Kidney (tissue), 14 donors: ENCODE measurements around the gene RAB11FIP3. TPM values are rescaled to one million over a fixed set of nuclear protein-coding genes. Genes with fewer than 3 reads are reported as not detected.

Source experiments
- DNase-seq, 5 donors: peaks; one replicate each; pipeline ENCODE4 v3.0.0-alpha.2; 2013 to 2020
- FAIRE-seq: peaks from 2 replicates; lab custom pipeline; 2012; peaks lifted over from hg19 to GRCh38; lab: Jason Lieb, UNC
- H3K27ac ChIP-seq, 2 donors: one replicate each; pipeline ENCODE4 v1.7.0; 2013; ENCODE audit warnings: low read depth in 2 of 2, low read length in 2 of 2, inconsistent platforms in 1 of 2
- H3K27me3 ChIP-seq: one replicate; pipeline ENCODE4 v1.7.1; 2013; ENCODE audit warnings: low read length, inconsistent platforms; ENCODE audit not compliant: control insufficient read depth, insufficient read depth
- H3K36me3 ChIP-seq, 3 donors: one replicate each; pipeline versions ENCODE4 v1.7.0 to v1.7.1; 2013; ENCODE audit warnings: low read length in 3 of 3, control low read depth in 1 of 3, inconsistent platforms in 1 of 3; ENCODE audit not compliant: insufficient read depth in 3 of 3, control insufficient read depth in 2 of 3
- H3K4me1 ChIP-seq, 3 donors: one replicate each; pipeline versions ENCODE4 v1.7.0 to v1.7.1; 2013; ENCODE audit warnings: low read length in 3 of 3, inconsistent platforms in 1 of 3, low read depth in 1 of 3; ENCODE audit not compliant: control insufficient read depth in 2 of 3, insufficient read depth in 2 of 3
- H3K4me3 ChIP-seq, 3 donors: one replicate each; pipeline versions ENCODE4 v1.7.0 to v1.8.1; 2013; ENCODE audit warnings: low read length in 3 of 3, control low read depth in 1 of 3, inconsistent platforms in 1 of 3
- H3K9ac ChIP-seq, 3 donors: one replicate each; pipeline versions ENCODE4 v1.7.0 to v1.7.1; 2013; ENCODE audit warnings: low read length in 3 of 3, control low read depth in 1 of 3, inconsistent platforms in 1 of 3
- H3K9me3 ChIP-seq, 3 donors: one replicate each; pipeline versions ENCODE4 v1.7.0 to v1.7.1; 2013; ENCODE audit warnings: low read length in 3 of 3, control low read depth in 1 of 3, inconsistent platforms in 1 of 3; ENCODE audit not compliant: control insufficient read depth in 2 of 3, insufficient read depth in 1 of 3
- intact Hi-C: fragments of 100-400 bp; cut with DNase I; formaldehyde crosslinking; loops from one replicate; pipeline ENCODE4 v1.11.1; 2022
- polyA plus RNA-seq: library from polyadenylated mRNA; stranded (reverse); fragments of 350-450 nt; fragmentation: Illumina TruSeq; extraction: RNeasy Lipid Tissue Mini Kit (QIAGEN cat#74804); gene quantifications from one replicate; pipeline ENCODE4 v1.2.3, GENCODE V29; 2014; ENCODE audit warnings: low read depth, low replicate concordance; ENCODE audit not compliant: insufficient read depth
- total RNA-seq: library from RNA; stranded (reverse); fragmentation: NEBNext Ultra II Directional; extraction: Animal tissue kit (Norgen Biotek cat#: 25700); gene quantifications from one replicate; pipeline ENCODE4 v1.2.1, GENCODE V29; 2021
- TF ChIP-seq, protein P1 (sequence below): IDR thresholded peaks from 3 replicates; pipeline ENCODE4 v1.5.1; 2012; ENCODE audit warnings: mild to moderate bottlenecking, moderate library complexity, borderline replicate concordance; ENCODE audit not compliant: insufficient read depth; ENCODE audit errors: extremely low read depth
- donor health status: control.
- donor health status: control.
- donor health status: control.
- donor health status: control.
- donor health status: control.
- donor health status: DM: yes; HTN: yes; CAD: no.
- donor health status: Normal renal cell carcinoma (clear cell type).

The RAB11FIP3 gene
- total and polyA plus RNA-seq, 2 donors from 2014 or later: 84.9 to 162 TPM

DNA sequence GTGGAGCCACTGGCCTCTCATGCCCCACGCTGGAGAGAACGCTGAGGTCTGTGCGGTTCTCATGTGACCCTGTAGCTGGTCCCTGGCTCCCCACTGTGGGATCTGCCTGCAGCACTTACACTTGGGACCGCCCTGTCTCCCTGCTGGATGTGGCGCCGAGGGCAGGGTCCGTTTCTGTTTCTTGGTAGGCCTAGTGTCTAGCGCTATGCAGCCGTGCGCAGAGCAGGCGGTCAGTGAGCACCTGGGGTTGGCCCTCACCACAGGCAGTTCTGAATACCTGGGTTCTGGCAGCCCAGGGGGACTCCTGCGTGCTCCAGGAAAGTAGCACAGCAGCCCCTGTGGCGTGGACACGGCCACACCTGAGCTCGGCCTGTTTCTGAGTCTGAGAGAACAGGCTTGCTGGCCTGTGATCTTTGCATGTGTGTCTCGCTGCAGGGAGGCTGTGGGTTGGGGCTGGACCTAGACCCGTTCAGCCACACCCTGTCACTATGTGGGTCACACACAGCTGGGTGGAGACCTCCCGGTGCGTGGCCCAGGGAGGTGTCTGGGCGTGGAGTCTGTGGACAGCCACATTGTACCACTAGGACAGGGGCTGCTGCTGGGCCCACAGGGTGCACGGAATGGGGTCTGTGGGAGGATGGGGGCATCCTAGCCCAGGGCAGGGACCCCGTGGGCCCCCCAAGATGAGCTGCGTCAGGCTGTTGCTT is 104.8 kb downstream of the RAB11FIP3 start:
- no peak for FAIRE-seq
- intact Hi-C loops: no loop called here
- H3K4me3 ChIP-seq: no peak overlapping the region
- H3K27ac ChIP-seq: no peak overlapping the region
- no peaks in the 10 kb centered on the region for H3K36me3 ChIP-seq
- no peak for DNase-seq
- no peak overlapping the region for H3K9ac ChIP-seq
- TF ChIP-seq, protein P1, sequence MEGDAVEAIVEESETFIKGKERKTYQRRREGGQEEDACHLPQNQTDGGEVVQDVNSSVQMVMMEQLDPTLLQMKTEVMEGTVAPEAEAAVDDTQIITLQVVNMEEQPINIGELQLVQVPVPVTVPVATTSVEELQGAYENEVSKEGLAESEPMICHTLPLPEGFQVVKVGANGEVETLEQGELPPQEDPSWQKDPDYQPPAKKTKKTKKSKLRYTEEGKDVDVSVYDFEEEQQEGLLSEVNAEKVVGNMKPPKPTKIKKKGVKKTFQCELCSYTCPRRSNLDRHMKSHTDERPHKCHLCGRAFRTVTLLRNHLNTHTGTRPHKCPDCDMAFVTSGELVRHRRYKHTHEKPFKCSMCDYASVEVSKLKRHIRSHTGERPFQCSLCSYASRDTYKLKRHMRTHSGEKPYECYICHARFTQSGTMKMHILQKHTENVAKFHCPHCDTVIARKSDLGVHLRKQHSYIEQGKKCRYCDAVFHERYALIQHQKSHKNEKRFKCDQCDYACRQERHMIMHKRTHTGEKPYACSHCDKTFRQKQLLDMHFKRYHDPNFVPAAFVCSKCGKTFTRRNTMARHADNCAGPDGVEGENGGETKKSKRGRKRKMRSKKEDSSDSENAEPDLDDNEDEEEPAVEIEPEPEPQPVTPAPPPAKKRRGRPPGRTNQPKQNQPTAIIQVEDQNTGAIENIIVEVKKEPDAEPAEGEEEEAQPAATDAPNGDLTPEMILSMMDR: no peak
- H3K27me3 ChIP-seq: no peaks in the 10 kb centered on the region
- H3K4me1 ChIP-seq: peaks cover 0 to 36% (median 20%) of the 10 kb centered on the region in 3 donors
- H3K9me3 ChIP-seq: no peaks in the 10 kb centered on the region

DNA sequence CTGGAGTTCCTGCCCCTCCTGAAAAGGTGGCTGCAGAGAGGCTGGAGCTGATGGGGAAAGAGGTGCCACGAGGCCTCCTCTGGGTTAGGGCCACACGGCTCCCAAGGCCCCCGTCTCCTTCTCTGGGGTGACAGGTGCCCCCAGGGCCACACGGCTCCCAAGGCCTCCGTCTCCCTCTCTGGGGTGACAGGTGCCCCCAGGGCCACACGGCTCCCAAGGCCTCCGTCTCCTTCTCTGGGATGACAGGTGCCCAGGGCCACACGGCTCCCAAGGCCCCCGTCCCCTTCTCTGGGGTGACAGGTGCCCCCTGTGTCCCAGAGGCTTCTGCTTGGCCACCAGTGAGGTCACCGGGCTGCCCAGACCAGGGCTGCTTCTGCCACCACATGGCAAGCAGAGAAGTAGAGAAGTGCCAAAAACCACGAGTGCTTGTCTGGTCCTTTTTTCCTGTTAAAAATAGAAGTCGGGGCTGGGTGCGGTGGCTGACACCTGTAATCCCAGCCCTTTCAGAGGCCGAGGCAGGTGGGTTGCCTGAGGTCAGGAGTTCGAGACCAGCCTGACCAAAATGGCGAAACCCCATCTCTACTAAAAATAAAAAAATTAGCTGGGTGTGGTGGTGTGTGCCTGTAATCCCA is 106.2 kb downstream of the RAB11FIP3 start:
- DNase-seq: peak in 1 of 5 donors; percentile 30
- no peak for FAIRE-seq
- Histone ChIP-seq H3K36me3 (no peaks in the 10 kb centered on the region), H3K9ac (no peak overlapping the region), H3K27me3 (no peaks in the 10 kb centered on the region), H3K27ac (no peak overlapping the region), H3K9me3 (no peaks in the 10 kb centered on the region), H3K4me3 (no peak overlapping the region), H3K4me1 (peaks cover 0 to 25% (median 8%) of the 10 kb centered on the region in 3 donors)
- intact Hi-C loops: no loop called here
- TF ChIP-seq, protein P1: no peak

DNA sequence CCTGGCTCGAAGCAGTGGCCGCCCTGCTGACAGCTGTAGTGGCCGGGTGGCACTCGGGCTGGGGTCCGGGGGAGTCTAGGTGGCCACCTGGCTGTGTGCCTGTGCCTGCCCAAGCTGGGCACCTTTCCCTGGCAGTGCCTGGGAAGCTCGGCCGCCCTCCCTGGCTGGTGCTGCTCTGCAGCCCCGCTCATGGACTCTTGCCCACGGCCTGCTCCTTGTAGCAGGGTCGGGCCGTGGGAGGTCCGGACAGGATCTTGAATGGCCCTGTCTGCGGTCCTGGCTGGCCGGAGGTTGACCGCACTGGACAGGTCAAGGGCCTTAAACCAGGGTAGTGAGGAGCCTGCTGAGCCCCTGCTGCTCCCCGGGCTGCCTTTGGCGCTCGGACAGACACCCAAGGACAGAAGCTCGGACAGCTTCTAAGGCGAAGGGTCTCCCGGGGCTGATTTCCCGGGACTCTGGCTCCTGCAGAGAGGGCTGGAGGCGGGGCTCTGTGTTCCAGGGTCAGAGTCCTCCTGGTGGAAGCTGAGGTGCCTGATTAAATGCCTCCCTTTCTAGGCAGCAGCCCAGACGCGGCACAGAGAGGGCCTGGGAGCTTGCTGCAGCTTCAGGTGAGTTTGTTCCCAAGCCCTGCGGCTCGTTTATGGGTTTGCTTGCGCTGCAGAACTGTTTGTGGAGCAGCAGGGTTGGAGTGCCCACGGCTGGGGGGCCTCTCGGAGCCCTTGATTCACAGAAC is 108.1 kb downstream of the RAB11FIP3 start:
- H3K4me1 ChIP-seq: peaks cover 0 to 22% (median 8%) of the 10 kb centered on the region in 3 donors
- peak overlapping the region; percentile 20 to 71 for H3K27ac ChIP-seq
- no peaks in the 10 kb centered on the region for H3K36me3 ChIP-seq
- intact Hi-C loops: no loop called here
- DNase-seq (peak in 4 of 5 donors; percentile 47 to 70 (median 50)), FAIRE-seq (no peak)
- H3K27me3 ChIP-seq: no peaks in the 10 kb centered on the region
- H3K4me3 ChIP-seq: peak overlapping the region in 1 of 3 donors; percentile 25
- H3K9ac ChIP-seq: no peak overlapping the region
- TF ChIP-seq, protein P1: no peak
- H3K9me3 ChIP-seq: no peaks in the 10 kb centered on the region
